ENCODE data around the gene CSNK1G2. TPM values are rescaled to one million over a fixed set of nuclear protein-coding genes. Genes with fewer than 3 reads are reported as not detected.

Gene CSNK1G2
- total RNA-seq, 4 donors from 2014 or later: 37.9 to 42.9 (median 38.1) TPM

GRCh38 chr19:1955171-1956121, 14.5 kb downstream of the CSNK1G2 start:
- Histone ChIP-seq H3K4me3 (no peak overlapping the region), H3K27ac (no peak overlapping the region)
- in situ Hi-C loops (cut with MboI; ENCODE audit: low sequenced_read_pairs in 4 of 4): no loop called here

GRCh38 chr19:1956122-1956494, 15.1 kb downstream of the CSNK1G2 start:
- Histone ChIP-seq H3K4me3 (no peak overlapping the region), H3K27me3 (no peaks in the 10 kb centered on the region), H3K4me1 (peaks cover 12 to 16% of the 10 kb centered on the region in 2 donors), H3K27ac (no peak overlapping the region), H3K9me3 (no peaks in the 10 kb centered on the region), H3K36me3 (no peaks in the 10 kb centered on the region)
- no peak for TF ChIP-seq CTCF (IDR thresholded peaks at IDR 0.05 in 4 of 5, conservative IDR thresholded peaks at IDR 0.05 in 1 of 5)
- TF ChIP-seq POLR2A (IDR thresholded peaks at IDR 0.05): no peak
- intact Hi-C loops (cut with DNase I; ENCODE audit: low total_unique reads): no loop called here
- in situ Hi-C loops (cut with MboI; ENCODE audit: low sequenced_read_pairs in 4 of 4): no loop called here
- DNase-seq: no peak
- no peak for ATAC-seq

More at GRCh38 chr19:1955171-1956121, 14.5 kb downstream of the CSNK1G2 start:
- TF ChIP-seq CTCF (IDR thresholded peaks at IDR 0.05 in 4 of 5, conservative IDR thresholded peaks at IDR 0.05 in 1 of 5): no peak
- TF ChIP-seq POLR2A (IDR thresholded peaks at IDR 0.05): no peak
- peaks cover 12 to 16% of the 10 kb centered on the region in 2 donors for H3K4me1 ChIP-seq
- no peaks in the 10 kb centered on the region for H3K27me3 ChIP-seq
- H3K9me3 ChIP-seq: no peaks in the 10 kb centered on the region
- intact Hi-C loops (cut with DNase I; ENCODE audit: low total_unique reads): no loop called here
- no peak for DNase-seq
- H3K36me3 ChIP-seq: no peaks in the 10 kb centered on the region
- no peak for ATAC-seq

DNA sequence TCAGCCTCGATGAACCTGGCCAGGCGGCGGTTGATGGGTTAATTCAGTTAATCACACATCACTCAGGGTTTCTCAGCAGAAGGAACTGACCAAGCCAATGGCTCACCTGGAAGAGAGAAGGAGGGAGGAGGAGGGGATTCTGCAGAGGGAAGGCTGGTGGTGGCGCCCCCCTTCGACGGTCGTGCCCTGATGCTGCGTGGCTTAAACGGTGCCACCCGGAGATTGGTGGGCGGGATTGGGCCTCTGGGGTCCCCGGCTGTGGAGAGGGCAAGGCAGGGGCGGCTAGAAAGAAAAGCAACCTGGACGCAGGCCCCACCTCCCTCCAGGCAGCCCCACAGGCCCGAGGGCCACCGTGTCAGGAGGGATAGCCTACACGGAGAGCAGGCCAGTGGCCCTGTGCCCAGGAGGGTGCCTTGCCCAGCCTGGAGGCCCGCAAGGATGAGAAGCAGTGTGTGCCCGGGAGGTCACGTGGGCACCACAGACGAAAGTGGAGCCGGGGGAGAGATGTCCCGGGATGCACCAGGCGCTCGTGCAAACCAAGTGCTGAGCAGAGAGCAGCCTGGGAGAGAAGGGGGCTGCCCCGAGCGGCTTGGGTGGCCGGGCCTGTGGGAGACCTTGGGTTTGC, 16.0 kb downstream of the CSNK1G2 start:
- no peak overlapping the region for H3K4me3 ChIP-seq
- H3K27ac ChIP-seq: peak overlapping the region; percentile 55 to 74 (median 66)
- peaks cover 12 to 16% of the 10 kb centered on the region in 2 donors for H3K4me1 ChIP-seq
- peak; percentile 88 to 96 for ATAC-seq
- in situ Hi-C loops (cut with MboI; ENCODE audit: low sequenced_read_pairs in 4 of 4): no loop called here
- DNase-seq: peak; percentile 77 to 92
- no peaks in the 10 kb centered on the region for H3K27me3 ChIP-seq
- no peaks in the 10 kb centered on the region for H3K9me3 ChIP-seq
- intact Hi-C loops (cut with DNase I; ENCODE audit: low total_unique reads): no loop called here
- H3K36me3 ChIP-seq: no peaks in the 10 kb centered on the region
- TF ChIP-seq CTCF (IDR thresholded peaks at IDR 0.05 in 4 of 5, conservative IDR thresholded peaks at IDR 0.05 in 1 of 5) (no peak), POLR2A (IDR thresholded peaks at IDR 0.05) (no peak)

DNA sequence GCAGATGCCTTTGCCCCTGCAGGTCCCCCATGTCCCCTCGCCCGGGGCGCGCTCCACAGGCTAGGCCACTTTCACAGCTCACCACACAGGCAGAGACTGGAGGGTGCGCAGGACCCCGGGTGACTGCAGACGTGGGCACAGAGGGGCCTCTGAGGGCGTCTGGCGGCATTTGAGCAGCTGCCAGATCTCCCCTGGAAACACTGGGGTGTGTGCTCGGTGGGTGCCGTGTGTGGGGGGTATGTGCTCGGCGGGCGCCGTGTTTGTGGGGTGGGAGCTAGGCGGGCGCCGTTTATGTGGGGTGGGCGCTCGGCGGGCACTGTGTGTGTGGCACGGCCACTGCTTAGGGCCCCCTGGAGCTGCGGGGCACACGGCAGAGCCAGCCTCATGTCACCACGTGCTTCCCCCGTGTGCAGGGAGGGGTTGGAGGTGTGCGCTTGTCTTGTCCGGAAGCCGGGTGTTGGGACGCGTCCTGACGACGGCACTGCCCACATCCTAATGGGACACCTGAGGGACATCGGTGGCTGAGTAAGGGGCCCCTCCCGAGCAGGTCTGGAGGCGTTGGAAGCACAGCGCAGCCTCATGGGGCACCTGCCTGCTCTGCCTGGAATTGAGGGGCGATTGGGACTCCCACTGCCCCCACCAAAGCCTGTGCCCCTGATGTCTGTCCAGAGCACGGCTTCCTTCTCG, 16.7 kb downstream of the CSNK1G2 start:
- Histone ChIP-seq H3K9me3 (no peaks in the 10 kb centered on the region), H3K4me1 (peaks cover 12 to 16% of the 10 kb centered on the region in 2 donors), H3K27ac (peak overlapping the region; percentile 55 to 74 (median 66)), H3K36me3 (no peaks in the 10 kb centered on the region), H3K27me3 (no peaks in the 10 kb centered on the region), H3K4me3 (no peak overlapping the region)
- intact Hi-C loops (cut with DNase I; ENCODE audit: low total_unique reads): no loop called here
- no peak for DNase-seq
- in situ Hi-C loops (cut with MboI; ENCODE audit: low sequenced_read_pairs in 4 of 4): no loop called here
- no peak for TF ChIP-seq CTCF (IDR thresholded peaks at IDR 0.05 in 4 of 5, conservative IDR thresholded peaks at IDR 0.05 in 1 of 5)
- TF ChIP-seq POLR2A (IDR thresholded peaks at IDR 0.05): no peak
- no peak for ATAC-seq

All from gastrocnemius medialis (tissue), 4 donors.